ENCODE results near the gene UMOD.

- TF ChIP-seq CTCF (IDR thresholded peaks at IDR 0.05; ENCODE audit: low read depth, low read length): no peak
- no peak for TF ChIP-seq EZH2phosphoT487 (IDR thresholded peaks at IDR 0.05; ENCODE audit: low read depth)
Measured at GRCh38 chr16:20302389-20302788, 50.1 kb downstream of the UMOD start.
